ENCODE data around the gene RBM8A. TPM values are rescaled to one million over a fixed set of nuclear protein-coding genes. Genes with fewer than 3 reads are reported as not detected.

The RBM8A gene
- total and polyA plus RNA-seq, 4 donors: 48.8 to 66.2 (median 57.5) TPM

DNA sequence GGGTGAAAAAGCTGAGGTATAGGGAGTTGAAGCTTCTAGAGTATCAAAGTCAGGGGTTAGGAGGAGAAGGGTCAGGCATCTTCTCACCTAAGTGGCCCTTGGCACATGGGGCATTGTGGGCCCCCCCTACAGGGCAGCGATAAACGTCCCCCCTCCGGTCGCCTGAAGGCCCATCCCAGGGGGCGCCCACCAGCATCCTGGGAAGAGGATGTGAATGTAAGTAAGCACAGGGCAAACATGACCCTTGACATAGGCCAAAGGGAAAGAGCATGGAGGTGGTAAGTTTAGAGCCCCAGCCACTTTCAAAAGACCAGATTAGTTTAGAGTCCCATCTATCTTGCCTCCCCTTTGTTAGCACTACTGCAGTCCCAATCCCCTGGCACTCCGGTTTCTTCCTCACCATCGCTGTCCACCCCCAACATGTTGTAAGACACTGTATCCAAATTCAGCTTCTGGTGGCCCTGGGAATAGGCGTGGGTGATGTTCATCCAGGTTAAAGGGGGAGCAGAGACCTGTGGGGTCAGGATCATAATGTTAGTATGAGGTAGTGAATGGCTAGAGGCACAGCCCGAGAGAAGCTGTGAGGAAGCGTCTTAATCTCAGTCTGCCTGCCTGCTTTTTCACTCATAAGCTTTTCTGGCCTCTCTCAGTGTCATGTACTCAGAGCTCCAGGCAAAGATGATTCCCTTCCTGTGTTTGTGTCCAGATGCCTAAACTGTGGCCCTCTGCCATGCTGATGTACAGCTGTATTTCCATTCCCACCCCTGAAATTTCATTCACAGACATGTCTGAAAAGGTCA, 20.1 kb downstream of the RBM8A start:
- Histone ChIP-seq H3K36me3 (ENCODE audit: control insufficient read depth in 4 of 4, insufficient read depth in 3 of 4, low read depth in 1 of 4, low read length in 3 of 4) (peaks cover 4 to 9% (median 7%) of the 10 kb centered on the region in 4 donors), H3K9ac (ENCODE audit: low read depth in 1 of 2, low read length in 2 of 2) (no peak overlapping the region), H3K4me1 (ENCODE audit: control insufficient read depth in 4 of 4, insufficient read depth in 4 of 4, low read length in 3 of 4) (no peaks in the 10 kb centered on the region), H3K9me3 (ENCODE audit: control insufficient read depth in 4 of 4, low read length in 3 of 4) (no peaks in the 10 kb centered on the region), H3K27ac (ENCODE audit: low read depth in 1 of 2, low read length in 2 of 2) (no peak overlapping the region), H3K27me3 (ENCODE audit: control insufficient read depth in 4 of 4, insufficient read depth in 4 of 4, low read length in 3 of 4) (no peaks in the 10 kb centered on the region), H3K4me3 (ENCODE audit: low read depth in 1 of 3, low read length in 3 of 3) (no peak overlapping the region)
- TF ChIP-seq RXRA (IDR thresholded peaks at IDR 0.05) (no peak), HNF4G (IDR thresholded peaks at IDR 0.05) (no peak), SP1 (IDR thresholded peaks at IDR 0.05) (no peak), GABPA (IDR thresholded peaks at IDR 0.05 in 1 of 2, conservative IDR thresholded peaks at IDR 0.05 in 1 of 2) (no peak), TAF1 (conservative IDR thresholded peaks at IDR 0.05) (no peak), NR2F2 (IDR thresholded peaks at IDR 0.05) (no peak), FOXA2 (IDR thresholded peaks at IDR 0.05) (no peak), YY1 (IDR thresholded peaks at IDR 0.05) (no peak), MAX (IDR thresholded peaks at IDR 0.05) (no peak), RAD21 (IDR thresholded peaks at IDR 0.05) (no peak), HNF4A (conservative IDR thresholded peaks at IDR 0.05) (no peak), JUND (IDR thresholded peaks at IDR 0.05) (no peak), FOXA1 (IDR thresholded peaks at IDR 0.05) (no peak), EGR1 (IDR thresholded peaks at IDR 0.05; ENCODE audit: low read depth in 2 of 2) (no peak)
- TF ChIP-seq, protein P1, sequence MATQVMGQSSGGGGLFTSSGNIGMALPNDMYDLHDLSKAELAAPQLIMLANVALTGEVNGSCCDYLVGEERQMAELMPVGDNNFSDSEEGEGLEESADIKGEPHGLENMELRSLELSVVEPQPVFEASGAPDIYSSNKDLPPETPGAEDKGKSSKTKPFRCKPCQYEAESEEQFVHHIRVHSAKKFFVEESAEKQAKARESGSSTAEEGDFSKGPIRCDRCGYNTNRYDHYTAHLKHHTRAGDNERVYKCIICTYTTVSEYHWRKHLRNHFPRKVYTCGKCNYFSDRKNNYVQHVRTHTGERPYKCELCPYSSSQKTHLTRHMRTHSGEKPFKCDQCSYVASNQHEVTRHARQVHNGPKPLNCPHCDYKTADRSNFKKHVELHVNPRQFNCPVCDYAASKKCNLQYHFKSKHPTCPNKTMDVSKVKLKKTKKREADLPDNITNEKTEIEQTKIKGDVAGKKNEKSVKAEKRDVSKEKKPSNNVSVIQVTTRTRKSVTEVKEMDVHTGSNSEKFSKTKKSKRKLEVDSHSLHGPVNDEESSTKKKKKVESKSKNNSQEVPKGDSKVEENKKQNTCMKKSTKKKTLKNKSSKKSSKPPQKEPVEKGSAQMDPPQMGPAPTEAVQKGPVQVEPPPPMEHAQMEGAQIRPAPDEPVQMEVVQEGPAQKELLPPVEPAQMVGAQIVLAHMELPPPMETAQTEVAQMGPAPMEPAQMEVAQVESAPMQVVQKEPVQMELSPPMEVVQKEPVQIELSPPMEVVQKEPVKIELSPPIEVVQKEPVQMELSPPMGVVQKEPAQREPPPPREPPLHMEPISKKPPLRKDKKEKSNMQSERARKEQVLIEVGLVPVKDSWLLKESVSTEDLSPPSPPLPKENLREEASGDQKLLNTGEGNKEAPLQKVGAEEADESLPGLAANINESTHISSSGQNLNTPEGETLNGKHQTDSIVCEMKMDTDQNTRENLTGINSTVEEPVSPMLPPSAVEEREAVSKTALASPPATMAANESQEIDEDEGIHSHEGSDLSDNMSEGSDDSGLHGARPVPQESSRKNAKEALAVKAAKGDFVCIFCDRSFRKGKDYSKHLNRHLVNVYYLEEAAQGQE (IDR thresholded peaks at IDR 0.05): no peak
- TF ChIP-seq, protein P2, sequence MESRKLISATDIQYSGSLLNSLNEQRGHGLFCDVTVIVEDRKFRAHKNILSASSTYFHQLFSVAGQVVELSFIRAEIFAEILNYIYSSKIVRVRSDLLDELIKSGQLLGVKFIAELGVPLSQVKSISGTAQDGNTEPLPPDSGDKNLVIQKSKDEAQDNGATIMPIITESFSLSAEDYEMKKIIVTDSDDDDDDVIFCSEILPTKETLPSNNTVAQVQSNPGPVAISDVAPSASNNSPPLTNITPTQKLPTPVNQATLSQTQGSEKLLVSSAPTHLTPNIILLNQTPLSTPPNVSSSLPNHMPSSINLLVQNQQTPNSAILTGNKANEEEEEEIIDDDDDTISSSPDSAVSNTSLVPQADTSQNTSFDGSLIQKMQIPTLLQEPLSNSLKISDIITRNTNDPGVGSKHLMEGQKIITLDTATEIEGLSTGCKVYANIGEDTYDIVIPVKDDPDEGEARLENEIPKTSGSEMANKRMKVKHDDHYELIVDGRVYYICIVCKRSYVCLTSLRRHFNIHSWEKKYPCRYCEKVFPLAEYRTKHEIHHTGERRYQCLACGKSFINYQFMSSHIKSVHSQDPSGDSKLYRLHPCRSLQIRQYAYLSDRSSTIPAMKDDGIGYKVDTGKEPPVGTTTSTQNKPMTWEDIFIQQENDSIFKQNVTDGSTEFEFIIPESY (IDR thresholded peaks at IDR 0.05): no peak
- TF ChIP-seq, protein P3, sequence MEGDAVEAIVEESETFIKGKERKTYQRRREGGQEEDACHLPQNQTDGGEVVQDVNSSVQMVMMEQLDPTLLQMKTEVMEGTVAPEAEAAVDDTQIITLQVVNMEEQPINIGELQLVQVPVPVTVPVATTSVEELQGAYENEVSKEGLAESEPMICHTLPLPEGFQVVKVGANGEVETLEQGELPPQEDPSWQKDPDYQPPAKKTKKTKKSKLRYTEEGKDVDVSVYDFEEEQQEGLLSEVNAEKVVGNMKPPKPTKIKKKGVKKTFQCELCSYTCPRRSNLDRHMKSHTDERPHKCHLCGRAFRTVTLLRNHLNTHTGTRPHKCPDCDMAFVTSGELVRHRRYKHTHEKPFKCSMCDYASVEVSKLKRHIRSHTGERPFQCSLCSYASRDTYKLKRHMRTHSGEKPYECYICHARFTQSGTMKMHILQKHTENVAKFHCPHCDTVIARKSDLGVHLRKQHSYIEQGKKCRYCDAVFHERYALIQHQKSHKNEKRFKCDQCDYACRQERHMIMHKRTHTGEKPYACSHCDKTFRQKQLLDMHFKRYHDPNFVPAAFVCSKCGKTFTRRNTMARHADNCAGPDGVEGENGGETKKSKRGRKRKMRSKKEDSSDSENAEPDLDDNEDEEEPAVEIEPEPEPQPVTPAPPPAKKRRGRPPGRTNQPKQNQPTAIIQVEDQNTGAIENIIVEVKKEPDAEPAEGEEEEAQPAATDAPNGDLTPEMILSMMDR (IDR thresholded peaks at IDR 0.05; ENCODE audit: low read depth, low read length, missing input control): no peak
- TF ChIP-seq, protein P4, sequence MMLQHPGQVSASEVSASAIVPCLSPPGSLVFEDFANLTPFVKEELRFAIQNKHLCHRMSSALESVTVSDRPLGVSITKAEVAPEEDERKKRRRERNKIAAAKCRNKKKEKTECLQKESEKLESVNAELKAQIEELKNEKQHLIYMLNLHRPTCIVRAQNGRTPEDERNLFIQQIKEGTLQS (IDR thresholded peaks at IDR 0.05): no peak
- whole genome bisulfite sequencing: 81% methylated on average over 10 of the region's 10 CpGs
- DNase-seq (ENCODE audit: low spot score): no peak
